Stimulated activated CD4-positive, alpha-beta T cell treated with anti-CD3 and anti-CD28 coated beads, Interleukin-15, amount 100 ng/mL, for 48 hours (primary cell): ENCODE results near the gene KCNMB1.

Experiments used
- DNase-seq, 2 donors: peaks; one replicate each; pipeline ENCODE4 v3.0.0-alpha.2; 2020; ENCODE audit warnings: low read depth in 2 of 2

Gene KCNMB1, protein sequence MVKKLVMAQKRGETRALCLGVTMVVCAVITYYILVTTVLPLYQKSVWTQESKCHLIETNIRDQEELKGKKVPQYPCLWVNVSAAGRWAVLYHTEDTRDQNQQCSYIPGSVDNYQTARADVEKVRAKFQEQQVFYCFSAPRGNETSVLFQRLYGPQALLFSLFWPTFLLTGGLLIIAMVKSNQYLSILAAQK

DNA sequence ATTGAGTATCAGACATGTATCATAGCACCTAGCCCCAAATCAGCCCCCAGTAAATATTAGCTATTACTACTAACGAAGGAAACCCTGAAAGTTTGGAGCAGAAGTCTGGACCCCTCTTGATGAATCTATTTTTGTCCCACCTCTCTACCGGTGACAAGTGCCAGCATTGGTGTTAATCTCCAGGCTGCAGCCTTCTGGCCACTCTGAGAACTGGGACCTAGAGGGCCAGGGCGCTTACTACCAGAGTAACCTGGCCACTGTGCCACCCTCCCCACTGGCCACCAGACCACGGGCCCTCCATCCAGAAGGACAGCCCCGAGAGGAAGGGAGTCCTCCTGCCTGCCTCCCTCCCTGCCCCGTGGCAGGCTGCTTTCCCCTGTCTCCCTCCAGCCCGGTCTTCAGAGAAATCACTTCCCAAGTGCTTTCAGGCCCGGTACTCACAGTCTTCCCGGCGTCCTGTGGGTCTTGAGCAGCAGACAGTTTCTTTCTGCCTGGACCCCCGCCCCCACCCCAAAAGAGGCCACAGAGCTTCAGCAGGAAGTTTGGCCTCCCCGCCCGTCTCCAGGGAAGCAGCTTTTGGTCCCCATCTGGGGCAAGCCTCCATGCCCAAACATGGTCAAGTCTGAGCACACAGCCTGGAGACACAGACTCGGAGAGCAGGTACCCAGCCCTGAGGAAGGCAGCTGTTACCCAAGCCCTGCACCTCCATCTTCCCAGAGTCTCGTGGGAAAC is at the start of gene KCNMB1:
Gene KCNMB1 (minus strand): TSS at position 550 of the 732 bp plus-strand sequence. CDS start 3,920 bp downstream, outside the sequence.
- no peak for DNase-seq

DNA sequence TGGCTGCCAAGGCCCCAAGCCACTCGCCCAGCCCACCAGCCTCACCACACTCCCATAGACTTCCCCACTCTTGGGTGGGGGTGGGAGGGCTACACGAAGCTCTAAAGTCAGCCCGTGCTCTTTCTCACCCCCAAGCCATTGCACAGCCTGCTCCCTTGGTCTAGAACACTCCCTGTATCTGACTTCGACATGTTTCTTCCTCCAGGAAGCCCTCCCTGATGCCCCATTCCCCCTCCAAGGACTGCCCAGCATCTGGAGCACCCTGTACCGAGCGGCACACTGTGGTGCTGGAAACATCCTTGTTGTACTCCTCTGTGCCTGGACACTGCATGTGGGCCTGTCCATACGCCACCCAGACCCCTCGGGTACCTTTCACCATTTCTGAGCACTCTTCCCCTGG is 49.4 kb upstream of the KCNMB1 start:
- no peak for DNase-seq

DNA sequence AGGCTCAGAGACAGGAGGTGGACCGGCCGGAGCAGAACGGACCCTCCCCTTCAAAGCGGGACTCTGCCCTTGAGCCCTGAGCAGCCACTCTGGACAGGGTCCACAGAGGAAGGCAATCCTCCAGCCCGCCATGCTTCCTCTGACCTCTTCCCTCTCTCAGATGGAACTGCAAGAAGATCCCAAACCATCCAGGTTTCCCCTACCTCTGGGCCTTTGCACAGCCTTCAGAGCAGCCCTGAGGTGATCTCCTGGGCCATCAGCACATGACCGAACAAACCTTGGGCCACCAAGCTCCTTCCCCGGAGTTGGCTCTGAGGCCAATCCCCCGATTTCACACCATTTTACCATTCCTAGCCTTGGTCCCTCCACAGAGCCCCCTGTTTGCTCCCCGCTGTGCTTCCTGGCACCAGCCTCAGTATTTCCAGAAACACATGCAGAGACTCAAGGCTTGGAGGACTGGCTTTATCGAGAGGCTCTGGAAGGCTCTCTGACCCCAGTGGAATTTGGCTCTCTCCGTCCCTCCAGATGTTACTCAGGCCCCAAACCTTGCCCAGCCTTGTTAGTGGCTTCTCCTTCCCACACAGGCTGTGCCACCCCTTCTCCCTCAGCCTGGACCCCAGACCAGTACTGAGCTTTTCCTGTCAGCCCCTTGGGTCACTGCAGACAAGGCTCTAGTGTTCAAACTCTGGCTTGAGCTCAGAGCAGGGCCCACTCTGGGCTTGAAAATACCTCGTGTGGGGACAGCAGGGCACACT is 48.6 kb upstream of the KCNMB1 start:
- no peak for DNase-seq

DNA sequence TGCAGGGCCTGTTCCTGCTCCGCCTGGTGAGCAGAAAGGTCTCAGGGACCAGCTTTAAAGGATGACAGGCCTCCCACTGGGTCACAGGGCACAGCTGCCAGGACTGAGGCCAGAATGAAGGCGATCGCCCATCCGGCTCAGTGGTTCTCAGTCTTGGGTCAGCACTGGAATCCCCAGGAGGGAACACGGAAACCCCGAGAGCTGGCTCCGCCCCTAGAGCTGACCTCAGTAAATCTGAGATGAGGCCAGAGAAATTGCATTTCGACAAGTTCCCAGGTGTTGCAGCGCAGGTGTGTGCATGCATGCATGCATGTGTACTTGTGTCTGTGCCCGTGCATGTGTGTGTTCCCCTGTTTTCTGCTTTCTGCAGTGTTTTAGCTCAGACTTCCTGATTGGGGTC is 47.2 kb upstream of the KCNMB1 start:
- DNase-seq, result no peak

DNA sequence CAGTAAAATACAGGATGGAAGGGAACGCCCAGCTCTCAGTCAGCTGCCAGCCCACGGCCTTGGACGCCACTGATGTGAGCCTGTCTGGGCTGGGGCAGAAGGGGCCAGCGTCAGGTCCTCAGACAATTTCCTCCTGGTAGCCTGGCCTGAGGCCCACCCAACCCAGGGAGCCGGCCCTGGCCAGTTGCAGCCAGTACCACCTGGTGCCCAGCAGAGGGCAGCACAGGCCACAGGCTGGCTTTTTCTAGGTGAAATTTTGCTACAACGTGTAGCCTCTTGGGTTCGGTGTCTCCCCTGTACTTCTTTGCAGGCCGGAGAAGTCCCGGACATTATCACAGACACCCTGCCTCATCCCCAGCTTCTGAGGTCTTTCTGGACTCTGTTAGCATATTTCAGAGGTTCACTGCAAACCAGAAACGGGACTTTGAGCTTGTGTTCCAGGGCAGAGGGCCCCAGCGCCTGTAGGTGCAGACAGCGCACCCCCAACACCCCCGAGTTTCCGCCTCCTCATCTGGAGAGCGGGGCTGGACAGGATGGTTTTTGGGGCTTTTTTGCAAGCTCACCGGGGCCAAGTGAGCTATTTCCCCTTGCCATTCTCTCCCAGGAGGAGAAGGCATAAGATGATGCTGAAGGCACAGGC is 45.9 kb upstream of the KCNMB1 start:
- peak; percentile 24 to 38 for DNase-seq

DNA sequence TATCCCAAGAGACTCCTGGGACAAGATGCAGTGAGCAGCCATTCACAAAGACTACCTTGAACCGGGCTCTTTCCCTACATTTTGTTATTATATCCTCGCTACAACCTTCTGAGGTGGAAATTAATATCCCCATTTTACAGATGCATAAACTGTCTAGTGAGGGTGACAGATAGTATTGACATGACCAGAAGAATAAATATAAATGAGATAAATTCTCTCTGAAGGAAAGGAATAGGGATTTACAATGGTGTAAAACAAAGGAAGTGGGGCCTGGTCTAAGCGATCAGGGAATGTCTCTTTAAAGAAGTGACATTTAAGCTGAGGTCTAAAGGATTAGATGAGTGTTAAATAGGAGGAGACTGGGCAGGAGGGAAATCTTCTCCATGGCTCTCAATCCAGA is 43.5 kb upstream of the KCNMB1 start:
- DNase-seq, result no peak

DNA sequence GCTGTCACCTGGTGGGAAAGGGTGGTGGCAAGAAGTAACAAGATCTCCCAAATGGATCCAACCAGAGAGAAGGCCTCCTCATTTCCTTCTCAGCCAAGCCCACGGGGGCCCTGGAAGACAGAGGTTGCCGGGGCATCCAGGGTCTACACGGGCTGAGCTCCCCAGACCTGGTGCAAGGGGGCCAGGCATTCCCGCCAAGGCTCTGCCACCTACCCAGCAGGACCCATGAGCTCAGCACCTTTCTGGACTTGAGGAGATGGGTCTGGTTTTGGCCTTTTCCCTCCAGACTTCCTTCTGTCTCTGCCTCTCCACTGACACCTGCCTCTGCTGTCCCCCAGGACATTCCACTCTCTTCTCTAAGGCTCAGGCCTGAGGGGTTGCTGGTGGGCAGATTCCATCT is 42.4 kb upstream of the KCNMB1 start:
- no peak for DNase-seq

DNA sequence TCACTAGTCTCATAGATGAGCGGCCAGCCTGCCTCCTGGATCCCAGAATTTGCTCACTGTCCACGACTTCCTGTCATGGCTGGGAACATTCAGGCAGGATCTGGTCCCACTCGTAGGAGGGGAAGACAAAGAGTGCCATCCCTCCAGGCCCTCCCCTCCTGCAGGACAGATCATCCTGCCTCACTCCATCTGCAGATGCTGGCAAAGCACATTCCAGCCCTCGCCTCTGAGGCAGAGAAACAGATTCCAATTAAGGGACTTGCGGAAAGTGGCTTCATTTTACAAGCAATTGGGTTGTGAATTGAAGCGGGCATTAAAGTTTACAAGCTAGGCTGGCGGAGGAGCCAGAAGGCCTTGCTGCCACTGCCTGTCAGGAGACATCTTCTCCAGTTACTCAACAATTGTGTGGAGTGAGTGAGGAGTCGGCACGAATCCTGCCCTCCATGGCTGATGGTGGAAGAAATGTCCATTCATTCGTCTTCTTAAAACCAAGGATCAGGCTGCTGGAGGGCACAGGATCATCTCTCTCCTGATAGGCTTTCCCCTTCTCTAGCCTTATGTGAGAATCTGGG is 41.8 kb upstream of the KCNMB1 start:
- no peak for DNase-seq

DNA sequence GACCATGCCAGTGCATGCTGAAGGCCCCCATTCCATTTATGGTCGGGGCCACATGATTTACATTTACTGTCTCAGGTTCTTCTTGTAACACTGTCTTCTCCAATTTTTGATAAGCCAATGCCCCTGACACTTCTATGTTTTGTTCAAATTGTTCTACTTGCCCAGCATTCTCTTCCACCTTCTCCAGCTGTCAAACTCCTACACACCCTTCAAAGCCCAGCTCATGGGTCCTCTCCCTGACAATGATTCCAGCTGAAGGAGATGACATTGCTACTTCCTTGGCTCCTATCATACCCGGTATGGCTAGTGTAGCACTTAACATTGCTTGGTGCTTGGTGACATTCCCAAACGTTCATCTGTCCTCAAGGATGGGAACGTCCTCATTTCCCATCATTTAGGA is 41.1 kb upstream of the KCNMB1 start:
- DNase-seq, result no peak

DNA sequence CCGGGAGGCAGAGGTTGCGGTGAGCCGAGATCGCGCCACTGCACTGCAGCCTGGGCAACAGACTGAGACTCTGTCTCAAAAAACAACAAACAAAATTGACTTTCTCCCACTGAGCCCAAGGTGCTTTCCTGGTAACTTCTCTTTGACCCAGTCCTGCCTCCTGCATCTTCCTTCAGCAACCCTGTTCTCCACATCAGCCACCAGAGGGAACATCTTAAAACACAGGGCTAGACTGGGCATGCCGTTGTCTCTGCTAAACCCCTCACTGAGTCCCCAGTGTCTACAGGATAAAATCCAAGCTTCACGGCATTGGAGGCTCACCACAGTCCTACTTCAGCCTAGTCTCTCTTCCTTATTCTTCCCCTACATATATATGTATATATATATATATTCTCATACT is 39.8 kb upstream of the KCNMB1 start:
- no peak for DNase-seq

DNA sequence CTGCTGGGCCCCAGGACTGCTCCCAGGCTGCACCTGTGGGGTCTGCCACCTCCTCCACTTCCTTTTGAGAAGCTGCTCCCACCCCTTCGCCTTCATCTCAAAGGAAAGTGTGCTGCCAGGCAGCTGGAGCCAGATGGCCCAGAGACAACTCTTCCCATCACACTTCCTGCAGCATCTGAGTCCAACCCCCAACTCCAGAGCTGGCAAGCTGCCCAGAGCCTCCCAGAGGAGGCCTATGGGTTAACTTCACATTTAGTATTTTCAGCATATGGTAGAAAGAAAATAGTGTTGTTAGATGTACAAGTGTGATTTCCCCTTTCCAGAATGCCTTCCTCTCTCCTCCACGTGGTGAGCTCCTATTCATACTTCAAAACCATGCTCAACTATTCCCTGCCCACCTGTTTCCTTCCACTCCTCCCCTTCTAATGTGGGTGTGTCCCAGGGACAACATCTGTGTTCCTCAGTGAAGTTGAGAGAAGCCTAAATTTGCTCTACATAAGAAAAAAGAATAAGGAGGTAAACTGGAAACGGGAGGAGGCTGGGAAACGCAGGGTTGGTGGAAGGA is 38.6 kb upstream of the KCNMB1 start:
- DNase-seq, result no peak

DNA sequence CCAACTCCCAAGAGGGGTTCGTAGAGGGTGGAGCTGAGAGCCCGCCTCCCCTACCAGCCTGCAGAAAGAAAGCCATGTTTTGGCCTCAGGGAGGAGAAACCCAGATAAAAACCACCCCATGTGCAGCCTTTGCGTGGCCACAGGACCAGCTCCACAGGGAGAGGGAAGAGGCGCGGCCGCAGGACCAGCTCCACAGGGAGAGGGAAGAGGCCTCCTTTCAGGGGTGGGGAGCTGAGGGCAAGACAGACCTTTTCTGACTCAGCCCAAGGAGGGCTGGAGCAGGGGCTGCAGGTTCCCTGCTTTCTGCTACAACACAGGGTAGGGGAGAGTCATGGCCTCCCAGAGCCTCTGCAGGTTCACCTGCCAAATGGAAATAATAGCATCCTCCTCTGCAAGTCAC is 37.6 kb upstream of the KCNMB1 start:
- DNase-seq, result no peak

DNA sequence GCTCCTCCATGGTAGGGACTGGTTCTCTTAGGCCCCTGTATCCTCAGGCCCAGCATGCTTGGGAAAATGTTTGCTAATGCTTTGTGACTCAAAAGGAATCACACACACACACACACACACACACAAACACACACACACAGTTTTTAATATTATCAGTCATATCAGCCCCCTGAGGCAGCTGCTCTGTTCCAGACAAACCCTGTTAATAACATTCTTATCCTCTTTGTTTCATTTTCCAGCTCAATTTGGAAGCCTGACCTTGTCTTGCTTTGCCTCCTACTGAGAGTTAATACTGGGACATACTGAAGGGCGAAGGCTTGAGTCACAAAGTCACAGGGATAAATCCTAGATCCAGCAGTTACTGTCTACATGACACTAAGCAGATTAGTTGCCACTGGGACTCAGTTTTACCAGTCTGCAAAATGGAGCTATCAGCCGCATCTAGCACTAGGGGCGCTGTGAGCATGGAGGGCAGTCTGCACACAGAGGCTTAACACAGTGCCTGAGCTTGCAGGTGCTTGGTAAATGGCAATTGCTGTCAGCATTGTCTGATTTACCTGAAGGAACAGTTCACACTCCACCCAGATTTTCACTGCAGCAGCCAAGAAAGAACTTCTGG is 37.1 kb upstream of the KCNMB1 start:
- DNase-seq, result no peak

DNA sequence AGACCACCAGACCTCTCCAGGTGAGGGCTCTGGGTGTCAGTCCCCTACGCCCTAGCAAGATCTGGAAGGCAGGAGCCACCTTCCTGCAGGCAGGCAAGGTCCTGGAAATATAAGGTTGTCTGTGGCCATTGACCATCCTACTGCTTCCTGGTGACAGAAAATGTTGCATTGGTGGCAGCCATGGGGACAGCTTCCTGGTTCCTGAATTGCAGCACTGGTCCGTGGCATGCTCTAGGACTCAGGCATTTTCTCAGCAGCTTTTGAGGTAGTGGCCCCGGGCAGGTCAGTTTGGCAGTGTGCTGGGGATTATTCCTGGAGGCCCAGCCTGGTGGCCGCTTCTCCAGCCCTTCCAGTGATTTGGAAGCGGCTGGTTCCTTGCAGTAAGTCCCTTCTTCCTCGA is 36.6 kb upstream of the KCNMB1 start:
- no peak for DNase-seq

DNA sequence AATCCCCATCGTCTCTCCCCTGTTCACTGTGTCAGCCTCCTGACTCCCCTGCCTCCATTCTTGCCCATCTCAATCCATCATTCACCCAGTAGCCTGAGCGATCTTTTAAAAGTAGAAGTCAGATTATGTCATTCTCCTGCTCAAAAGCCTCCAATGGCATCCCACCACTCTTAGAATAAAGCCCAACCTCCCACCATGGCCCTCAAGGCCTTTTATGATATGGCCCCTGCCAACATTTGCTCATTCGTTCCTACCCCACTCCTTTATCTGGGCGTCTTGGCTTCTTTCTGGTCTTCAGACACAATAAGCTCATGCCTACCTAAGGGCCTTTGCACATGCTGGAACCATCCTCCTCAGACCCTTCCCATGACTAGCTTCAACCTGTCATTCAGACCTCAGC is 35.5 kb upstream of the KCNMB1 start:
- DNase-seq, result no peak

DNA sequence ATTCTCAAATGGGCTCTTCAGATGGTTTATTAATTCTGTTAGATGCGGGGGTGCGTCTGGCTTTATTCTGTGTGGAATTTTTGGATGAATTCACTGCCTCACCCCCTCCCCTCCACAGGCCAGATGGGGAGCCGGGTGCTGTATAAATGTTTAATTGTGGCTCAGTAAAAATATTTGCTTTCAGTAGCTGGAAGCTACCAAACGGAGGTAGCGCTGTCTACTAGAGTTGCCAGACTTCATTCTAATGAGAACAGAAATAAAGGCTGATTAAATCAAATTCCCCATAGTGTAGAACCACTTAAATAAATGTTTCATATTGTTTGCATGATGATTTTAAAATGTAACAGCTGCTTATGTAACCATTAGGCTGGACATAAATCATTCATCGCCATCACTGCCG is 34.5 kb upstream of the KCNMB1 start:
- no peak for DNase-seq

DNA sequence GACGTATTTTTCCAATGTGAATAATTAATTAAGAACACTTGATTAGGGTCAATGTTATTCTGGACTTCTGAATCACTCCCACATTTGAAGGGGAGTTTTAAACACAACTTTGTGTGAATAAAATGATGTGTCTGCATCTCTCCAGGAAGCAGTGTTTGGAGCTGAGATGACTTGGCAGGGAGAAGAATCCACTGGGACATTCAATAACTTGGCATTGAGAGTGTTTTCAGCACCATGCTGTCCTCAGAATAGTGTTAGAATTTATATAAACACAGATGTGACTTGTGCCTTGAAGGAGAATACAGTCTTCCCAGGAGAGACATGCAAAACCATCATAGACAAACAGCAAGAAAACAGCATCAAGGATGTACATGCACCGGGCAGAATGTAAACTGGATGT is 32.7 kb upstream of the KCNMB1 start:
- no peak for DNase-seq

DNA sequence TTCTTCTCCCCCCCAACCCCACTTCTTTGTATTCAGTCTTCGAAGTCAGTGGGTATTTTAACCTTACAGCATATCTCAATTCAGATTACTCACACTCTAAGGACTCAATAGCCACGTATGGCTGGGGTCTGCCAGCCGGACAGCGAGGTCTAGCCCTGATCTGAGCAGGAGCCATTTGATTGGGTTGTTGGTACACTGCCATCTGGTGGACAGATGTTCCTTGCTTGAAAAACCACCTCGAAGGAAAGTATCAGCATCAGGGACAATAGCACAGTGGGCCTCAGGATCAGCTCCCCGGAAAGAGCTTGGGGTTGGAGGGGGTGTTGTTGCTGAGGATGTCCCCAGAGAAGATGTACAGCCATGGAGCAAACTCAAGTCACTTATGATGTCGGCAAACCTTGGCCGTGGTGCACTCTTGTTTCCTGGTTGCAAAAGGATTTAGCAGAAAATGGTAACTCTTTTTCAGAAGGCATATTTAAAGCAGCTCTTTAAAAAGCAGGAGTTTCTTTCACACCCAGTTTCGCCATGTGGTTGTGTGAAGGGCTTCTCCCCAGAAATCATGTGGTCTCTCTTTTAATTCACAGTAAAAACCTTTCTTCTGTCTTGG is 31.7 kb upstream of the KCNMB1 start:
- DNase-seq, result peak; percentile 10 to 40

DNA sequence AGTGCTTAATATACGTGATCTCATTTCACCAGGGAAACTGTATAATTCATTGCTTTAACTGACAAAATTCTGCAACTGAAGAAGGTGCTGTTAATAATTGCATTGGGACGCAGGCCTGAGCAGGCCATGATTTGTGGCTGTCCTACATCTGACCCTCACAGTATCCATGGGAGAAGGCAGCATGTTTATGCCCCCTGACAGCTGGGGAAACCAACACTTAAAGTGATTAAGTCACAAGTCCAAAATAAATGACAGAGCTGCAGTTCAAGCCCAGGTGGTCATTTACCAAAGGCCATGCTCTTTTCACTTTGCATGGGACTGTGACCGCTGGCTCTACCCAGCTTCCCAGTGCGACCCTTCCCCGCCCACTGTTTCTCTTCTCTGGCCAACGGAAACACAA is 30.5 kb upstream of the KCNMB1 start:
- no peak for DNase-seq

DNA sequence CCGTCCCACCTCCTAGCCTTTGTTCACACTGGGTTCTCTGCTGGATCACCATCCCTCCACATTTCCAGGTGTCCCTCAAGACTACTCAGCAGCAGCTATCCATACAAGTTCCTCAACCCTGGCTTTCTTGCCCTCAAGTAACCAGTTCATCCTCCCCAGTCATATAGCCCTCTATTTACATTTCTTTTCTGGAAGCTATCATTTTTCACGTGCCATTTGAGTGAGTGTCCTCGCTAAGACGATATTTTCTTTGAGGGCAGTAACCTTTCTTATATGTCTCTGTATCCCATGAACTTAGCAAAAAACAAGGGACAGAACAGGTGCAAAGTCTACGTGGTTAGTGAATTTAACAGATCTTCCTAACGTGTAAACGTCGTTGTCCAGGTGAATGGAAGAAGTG is 29.6 kb upstream of the KCNMB1 start:
- no peak for DNase-seq

DNA sequence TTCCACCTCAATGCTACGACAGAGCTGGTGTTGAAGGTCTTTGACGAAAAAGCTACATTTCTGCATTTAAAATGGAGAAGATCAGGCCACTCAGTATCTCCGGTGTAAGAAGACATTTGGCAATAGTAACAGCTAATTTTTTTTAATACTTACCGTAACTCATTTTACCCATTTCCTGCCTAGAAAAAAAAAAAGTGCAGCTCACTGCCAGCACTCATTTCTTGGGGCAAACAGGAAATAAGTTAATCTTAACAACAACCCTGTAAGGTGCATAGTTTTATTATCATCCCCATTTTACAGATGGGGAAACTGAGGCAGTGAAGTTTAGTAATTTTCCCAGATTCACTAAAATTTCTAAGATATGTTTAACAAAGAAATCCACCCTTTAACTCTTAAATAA is 27.4 kb upstream of the KCNMB1 start:
- no peak for DNase-seq
